ENCODE results near the gene CD72. TPM values are rescaled to one million over a fixed set of nuclear protein-coding genes. Genes with fewer than 3 reads are reported as not detected.

CD72 gene
- total RNA-seq, 4 donors from 2014 or later, result 0.27 to 1.9 TPM; not detected in 2

DNA sequence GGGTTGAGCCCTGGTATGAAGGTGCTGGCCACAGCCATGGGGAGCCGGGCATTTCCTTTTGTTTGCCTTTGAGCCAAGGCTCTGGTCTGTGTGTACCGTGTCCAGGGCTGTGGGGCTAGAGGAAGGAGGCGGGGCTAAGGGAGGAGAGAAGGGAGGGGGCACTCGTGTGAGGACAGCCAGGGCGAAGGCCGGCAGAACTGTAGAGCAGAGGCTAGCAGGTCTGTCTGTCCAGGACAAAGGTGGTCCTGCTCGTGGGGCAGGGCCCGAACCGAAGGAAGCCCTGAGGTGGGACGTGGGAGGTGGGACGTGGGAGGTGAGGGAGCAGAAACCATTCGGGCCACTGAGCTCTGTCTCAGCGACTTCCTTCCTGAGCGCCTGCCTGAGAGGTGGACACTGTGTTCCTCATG, 54.4 kb downstream of the CD72 start:
- peaks cover 8 to 44% (median 24%) of the 10 kb centered on the region in 3 donors for H3K4me1 ChIP-seq
- 67 to 74% methylated on average over 11 to 13 of the region's 14 CpGs for WGBS, 2 donors
- intact Hi-C loops (cut with DNase I), result no loop called here
- DNase-seq, result no peak
- no peak for TF ChIP-seq POLR2A (IDR thresholded peaks at IDR 0.05)
- TF ChIP-seq, protein P1, sequence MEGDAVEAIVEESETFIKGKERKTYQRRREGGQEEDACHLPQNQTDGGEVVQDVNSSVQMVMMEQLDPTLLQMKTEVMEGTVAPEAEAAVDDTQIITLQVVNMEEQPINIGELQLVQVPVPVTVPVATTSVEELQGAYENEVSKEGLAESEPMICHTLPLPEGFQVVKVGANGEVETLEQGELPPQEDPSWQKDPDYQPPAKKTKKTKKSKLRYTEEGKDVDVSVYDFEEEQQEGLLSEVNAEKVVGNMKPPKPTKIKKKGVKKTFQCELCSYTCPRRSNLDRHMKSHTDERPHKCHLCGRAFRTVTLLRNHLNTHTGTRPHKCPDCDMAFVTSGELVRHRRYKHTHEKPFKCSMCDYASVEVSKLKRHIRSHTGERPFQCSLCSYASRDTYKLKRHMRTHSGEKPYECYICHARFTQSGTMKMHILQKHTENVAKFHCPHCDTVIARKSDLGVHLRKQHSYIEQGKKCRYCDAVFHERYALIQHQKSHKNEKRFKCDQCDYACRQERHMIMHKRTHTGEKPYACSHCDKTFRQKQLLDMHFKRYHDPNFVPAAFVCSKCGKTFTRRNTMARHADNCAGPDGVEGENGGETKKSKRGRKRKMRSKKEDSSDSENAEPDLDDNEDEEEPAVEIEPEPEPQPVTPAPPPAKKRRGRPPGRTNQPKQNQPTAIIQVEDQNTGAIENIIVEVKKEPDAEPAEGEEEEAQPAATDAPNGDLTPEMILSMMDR (IDR thresholded peaks at IDR 0.05), result no peak
- peak overlapping the region in 2 of 4 donors; percentile 13 to 16 for H3K4me3 ChIP-seq
- H3K27ac ChIP-seq, result peak overlapping the region; percentile 63 to 80 (median 72)
- H3K36me3 ChIP-seq, result peaks cover 0 to 23% (median 0%) of the 10 kb centered on the region in 3 donors
- no peaks in the 10 kb centered on the region for H3K27me3 ChIP-seq
- no peaks in the 10 kb centered on the region for H3K9me3 ChIP-seq

DNA sequence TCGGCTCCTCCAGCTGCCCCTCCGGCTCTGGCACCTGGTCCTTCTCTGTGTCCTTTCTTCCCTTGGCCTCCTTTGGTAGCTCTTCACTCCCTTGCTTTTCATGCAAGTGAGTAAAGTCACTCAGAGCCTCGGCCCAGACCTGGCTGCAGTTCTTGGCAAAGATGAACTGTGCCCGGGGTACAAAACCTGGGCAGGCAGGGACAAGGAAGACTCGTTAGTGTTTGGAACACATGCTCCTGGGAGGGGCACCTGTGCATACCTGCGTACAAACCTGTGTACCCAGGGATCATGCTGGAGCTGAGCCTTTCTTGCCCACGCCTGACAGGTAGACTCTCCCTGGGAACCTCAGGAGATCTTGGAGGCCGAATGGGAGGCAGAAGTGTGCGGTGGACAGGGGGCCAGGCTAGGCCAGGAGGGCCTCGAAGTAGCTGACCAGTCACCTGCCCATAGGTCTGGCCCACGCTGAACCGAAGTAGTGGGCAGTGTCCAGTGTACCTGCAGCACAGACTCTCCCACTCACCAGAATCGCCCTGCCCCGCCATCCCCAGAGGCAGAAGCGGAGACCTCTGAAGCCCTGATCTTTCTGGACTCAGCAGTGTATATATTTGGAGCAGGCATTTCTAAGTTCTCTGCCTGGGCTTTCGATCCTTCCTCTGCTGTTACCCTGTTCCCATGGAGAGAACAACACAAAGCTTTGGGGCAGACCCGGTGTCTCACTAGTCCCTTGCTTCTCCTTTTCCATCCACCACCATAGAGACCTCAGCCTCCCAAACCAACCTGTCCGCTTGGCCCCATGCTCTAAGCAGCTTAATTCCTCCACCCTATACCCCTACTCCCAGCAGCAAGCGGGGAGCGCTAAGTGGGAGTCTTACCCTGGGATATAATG, 55.1 kb downstream of the CD72 start:
- H3K36me3 ChIP-seq, result peaks cover 0 to 29% (median 3%) of the 10 kb centered on the region in 3 donors
- H3K9me3 ChIP-seq, result no peaks in the 10 kb centered on the region
- no peaks in the 10 kb centered on the region for H3K27me3 ChIP-seq
- intact Hi-C loops (cut with DNase I), result no loop called here
- 53 to 60% methylated on average over 5 to 15 of the region's 20 CpGs for WGBS, 2 donors
- DNase-seq, result no peak
- H3K4me3 ChIP-seq, result peak overlapping the region in 1 of 4 donors; percentile 16
- H3K4me1 ChIP-seq, result peaks cover 8 to 45% (median 24%) of the 10 kb centered on the region in 3 donors
- H3K27ac ChIP-seq, result peak overlapping the region; percentile 63 to 80 (median 72)
- TF ChIP-seq, protein P1 (IDR thresholded peaks at IDR 0.05), result no peak
- TF ChIP-seq POLR2A (IDR thresholded peaks at IDR 0.05), result no peak

DNA sequence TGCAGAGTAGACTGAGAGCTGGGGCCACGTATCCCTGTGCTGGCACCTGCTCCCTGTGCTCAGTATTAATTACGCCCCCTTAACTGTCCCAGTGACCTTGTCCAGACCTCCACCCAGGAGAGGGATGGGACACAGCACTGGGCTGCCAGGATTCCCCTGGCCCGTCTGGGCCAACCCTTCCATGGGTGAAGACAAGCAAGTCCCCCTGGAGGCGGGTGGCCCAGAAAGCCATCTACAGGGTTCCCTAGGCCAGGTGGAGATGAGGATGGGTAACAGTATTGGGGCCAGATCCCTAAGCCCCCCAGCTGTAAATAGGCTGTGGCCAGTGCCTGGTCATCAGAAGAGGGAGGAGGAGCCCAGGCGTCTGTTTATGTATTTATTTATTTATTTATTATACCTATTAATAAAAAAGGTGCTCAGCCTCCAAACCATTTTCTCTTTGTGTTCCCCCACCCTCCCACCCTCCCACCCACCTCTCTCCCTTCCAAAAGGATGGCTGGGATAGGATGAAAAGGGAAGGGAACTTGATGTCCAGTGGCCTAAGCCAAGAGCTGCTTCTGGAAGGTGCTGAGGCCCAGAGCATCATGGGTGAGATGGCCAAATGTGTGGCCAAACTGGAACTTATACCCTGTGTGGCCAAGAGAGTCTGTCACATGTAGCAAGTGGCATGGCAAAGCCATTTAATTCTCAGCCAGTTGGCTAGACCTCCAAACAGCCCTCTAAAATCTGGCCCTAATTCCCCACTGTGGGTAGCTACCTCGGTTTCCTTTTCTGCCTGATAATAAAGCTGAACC, 56.5 kb downstream of the CD72 start:
- 73 to 93% methylated on average over 2 to 3 of the region's 6 CpGs for WGBS, 2 donors
- Histone ChIP-seq H3K36me3 (peaks cover 0 to 44% (median 3%) of the 10 kb centered on the region in 3 donors), H3K27ac (peak overlapping the region in 3 of 4 donors; percentile 34 to 80 (median 76)), H3K4me3 (no peak overlapping the region), H3K27me3 (no peaks in the 10 kb centered on the region), H3K9me3 (no peaks in the 10 kb centered on the region), H3K4me1 (peaks cover 8 to 50% (median 24%) of the 10 kb centered on the region in 3 donors)
- no peak for DNase-seq
- intact Hi-C loops (cut with DNase I), result no loop called here
- TF ChIP-seq POLR2A (IDR thresholded peaks at IDR 0.05), result no peak
- TF ChIP-seq, protein P1 (IDR thresholded peaks at IDR 0.05), result no peak

DNA sequence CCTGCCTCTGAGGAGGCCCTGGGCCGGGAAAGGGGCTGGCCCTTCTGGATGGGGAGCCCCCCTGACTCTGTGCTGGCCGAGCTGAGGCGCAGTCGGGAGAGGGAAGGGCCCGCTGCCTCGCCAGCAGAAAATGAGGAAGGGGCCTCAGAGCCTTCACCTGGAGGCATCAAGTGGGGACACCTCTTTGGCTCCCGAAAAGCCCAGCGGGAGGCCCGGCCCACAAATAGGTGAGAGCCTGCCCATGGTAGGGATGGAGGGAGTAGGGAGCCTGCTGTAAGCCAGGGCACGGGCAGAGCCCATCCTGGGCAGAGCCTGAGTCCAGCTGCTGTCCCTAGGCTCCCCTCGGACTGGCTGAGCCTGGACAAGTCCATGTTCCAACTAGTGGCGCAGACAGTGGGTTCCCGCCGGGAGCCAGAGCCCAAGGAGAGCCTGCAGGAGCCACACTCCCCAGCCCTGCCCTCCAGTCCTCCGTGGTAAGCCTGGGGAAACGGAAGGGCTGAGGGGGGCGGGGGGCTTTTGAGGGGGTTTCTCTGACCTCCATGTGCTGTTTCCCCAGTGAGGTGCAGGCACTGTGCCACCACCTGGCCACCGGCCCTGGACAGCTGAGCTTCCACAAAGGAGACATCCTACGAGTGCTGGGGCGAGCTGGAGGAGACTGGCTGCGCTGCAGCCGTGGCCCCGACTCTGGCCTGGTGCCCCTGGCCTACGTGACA, 57.4 kb downstream of the CD72 start:
- WGBS, 2 donors, result 80 to 90% methylated on average over 5 to 10 of the region's 24 CpGs
- no peak for DNase-seq
- intact Hi-C loops (cut with DNase I), result no loop called here
- Histone ChIP-seq H3K4me3 (no peak overlapping the region), H3K27ac (peak overlapping the region in 2 of 4 donors; percentile 34 to 80), H3K27me3 (no peaks in the 10 kb centered on the region), H3K9me3 (no peaks in the 10 kb centered on the region), H3K4me1 (peaks cover 8 to 50% (median 24%) of the 10 kb centered on the region in 3 donors), H3K36me3 (peaks cover 2 to 53% (median 9%) of the 10 kb centered on the region in 3 donors)
- TF ChIP-seq, protein P1 (IDR thresholded peaks at IDR 0.05), result no peak
- TF ChIP-seq POLR2A (IDR thresholded peaks at IDR 0.05), result no peak

Small RNA genes within 50 kb of the gene (small RNA-seq; reads per million reads assigned to genes)
- 0 to 0.09 (median 0) reads per million in 4 donors for gene MIR4667
- gene RMRP, result 0 reads per million in 4 donors
- 0 reads per million in 4 donors for gene RPS29P17

Other genes with a start within 250 kb of the CD72 start
- 10 to 100 TPM in 1 of 4 donors, 1 to 10 TPM in 3; 5.1 to 16.0 (median 8.6) TPM for gene RUSC2, start 128.3 kb downstream of the CD72 start, total RNA-seq
- gene TESK1, start 13.2 kb downstream of the CD72 start, total RNA-seq, result 10 to 100 TPM; 10.1 to 22.1 (median 14.4) TPM
- gene SIT1, start 32.5 kb upstream of the CD72 start, total RNA-seq, result 1 to 10 TPM in 3 of 4 donors, under 1 TPM in 1; 0.42 to 4.2 (median 1.5) TPM
- 1,000 to 10,000 TPM in 3 of 4 donors, 100 to 1,000 TPM in 1; 759 to 4,621 (median 3,503) TPM for gene RMRP, start 39.6 kb upstream of the CD72 start, total RNA-seq
- 10 to 100 TPM in 3 of 4 donors, 1 to 10 TPM in 1; 6.6 to 19.6 (median 14.2) TPM for gene CCDC107, start 39.9 kb upstream of the CD72 start, total RNA-seq
- 10 to 100 TPM in 1 of 4 donors, 1 to 10 TPM in 3; 1.3 to 17.5 (median 5.1) TPM for gene ARHGEF39, start 46.8 kb upstream of the CD72 start, total RNA-seq
- gene CA9, start 55.5 kb upstream of the CD72 start, total RNA-seq, result 1 to 10 TPM in 1 of 4 donors, not detected in 3; 2.2 TPM
- 1,000 to 10,000 TPM in 1 of 4 donors, 100 to 1,000 TPM in 2, 10 to 100 TPM in 1; 80.8 to 1,148 (median 217) TPM for gene TPM2, start 71.5 kb upstream of the CD72 start, total RNA-seq
- 100 to 1,000 TPM in 2 of 4 donors, 10 to 100 TPM in 2; 94.7 to 233 (median 112) TPM for gene TLN1, start 113.8 kb upstream of the CD72 start, total RNA-seq
- gene CREB3, start 114.3 kb upstream of the CD72 start, total RNA-seq, result 10 to 100 TPM; 10.5 to 24.2 (median 19.2) TPM
- gene GBA2, start 130.8 kb upstream of the CD72 start, total RNA-seq, result 10 to 100 TPM; 14.1 to 61.8 (median 42.0) TPM
- gene RGP1, start 130.9 kb upstream of the CD72 start, total RNA-seq, result 10 to 100 TPM in 3 of 4 donors, 1 to 10 TPM in 1; 8.0 to 17.5 (median 11.6) TPM
- gene MSMP, start 135.9 kb upstream of the CD72 start, total RNA-seq, result not detected
- 10 to 100 TPM in 1 of 4 donors, 1 to 10 TPM in 1, under 1 TPM in 2; 0.08 to 12.2 (median 1.8) TPM for gene NPR2, start 173.2 kb upstream of the CD72 start, total RNA-seq
- not detected for gene SPAG8, start 193.8 kb upstream of the CD72 start, total RNA-seq
- gene HINT2, start 196.6 kb upstream of the CD72 start, total RNA-seq, result 10 to 100 TPM; 13.2 to 34.9 (median 19.5) TPM
- gene FAM221B, start 210.3 kb upstream of the CD72 start, total RNA-seq, result not detected
- gene TMEM8B, start 210.8 kb upstream of the CD72 start, total RNA-seq, result 1 to 10 TPM in 2 of 4 donors, under 1 TPM in 2; 0.35 to 4.8 (median 1.4) TPM

All from esophagus squamous epithelium (tissue), 5 donors.